NCI-H1105 (cell line): ENCODE results near the gene PCSK1.
"Not testable (repeated sequence)": the region's sequence is repeated elsewhere in the genome, so short reads cannot be mapped to it uniquely, and the experiment has no call there.

Experiments used
- DNase-seq: peaks from one replicate; lab custom pipeline; 2025; lab: John Stamatoyannopoulos, UW

PCSK1 gene

GRCh38 chr5:96426831-96427230 is 6.2 kb downstream of the PCSK1 start:
- no peak for DNase-seq

- no peak for DNase-seq
Observed at GRCh38 chr5:96425443-96425842, 7.6 kb downstream of the PCSK1 start.

- no peak for DNase-seq
Observed at GRCh38 chr5:96415897-96416296, 17.2 kb downstream of the PCSK1 start.

GRCh38 chr5:96412868-96413449 is 20.1 kb downstream of the PCSK1 start:
- no peak for DNase-seq

- no peak for DNase-seq
Observed at GRCh38 chr5:96410013-96410412, 23.0 kb downstream of the PCSK1 start.

- no peak for DNase-seq
Observed at GRCh38 chr5:96408841-96409538, 24.1 kb downstream of the PCSK1 start.

- DNase-seq: no peak
Observed at GRCh38 chr5:96408210-96408777, 24.8 kb downstream of the PCSK1 start.

- no peak for DNase-seq
Observed at GRCh38 chr5:96407436-96407835, 25.6 kb downstream of the PCSK1 start.

GRCh38 chr5:96404191-96404867 is 28.7 kb downstream of the PCSK1 start:
- no peak for DNase-seq

- DNase-seq: no peak
Observed at GRCh38 chr5:96402500-96402899, 30.5 kb downstream of the PCSK1 start.

GRCh38 chr5:96396878-96397277 is 36.2 kb downstream of the PCSK1 start:
- no peak for DNase-seq

- not testable (repeated sequence) for DNase-seq
Observed at GRCh38 chr5:96395295-96395694, 37.8 kb downstream of the PCSK1 start.

GRCh38 chr5:96391921-96392320 is 41.1 kb downstream of the PCSK1 start:
- no peak for DNase-seq

- no peak for DNase-seq
Observed at GRCh38 chr5:96388176-96388575, 44.9 kb downstream of the PCSK1 start.

GRCh38 chr5:96387616-96388015 is 45.4 kb downstream of the PCSK1 start:
- no peak for DNase-seq

- DNase-seq: no peak
Observed at GRCh38 chr5:96385538-96385937, 47.5 kb downstream of the PCSK1 start.

- no peak for DNase-seq
Observed at GRCh38 chr5:96384353-96384752, 48.7 kb downstream of the PCSK1 start.

- DNase-seq: no peak
Observed at GRCh38 chr5:96381526-96381925, 51.5 kb downstream of the PCSK1 start.

GRCh38 chr5:96379896-96380295 is 53.2 kb downstream of the PCSK1 start:
- DNase-seq: no peak

GRCh38 chr5:96377597-96377996 is 55.5 kb downstream of the PCSK1 start:
- DNase-seq: no peak

- no peak for DNase-seq
Observed at GRCh38 chr5:96377167-96377566, 55.9 kb downstream of the PCSK1 start.

- no peak for DNase-seq
Observed at GRCh38 chr5:96374653-96375052, 58.4 kb downstream of the PCSK1 start.

GRCh38 chr5:96373381-96373733 is 59.7 kb downstream of the PCSK1 start:
- no peak for DNase-seq
